Measurements from ENCODE around the gene SEMA6A. TPM values are rescaled to one million over a fixed set of nuclear protein-coding genes. Genes with fewer than 3 reads are reported as not detected.

The SEMA6A gene
- total RNA-seq, 4 donors from 2014 or later = 22.4 to 118 (median 48.7) TPM

- peak overlapping the region; percentile 49 to 54 for H3K4me3 ChIP-seq
- no peaks in the 10 kb centered on the region for H3K4me1 ChIP-seq
- DNase-seq = peak in 1 of 2 donors; percentile 21
- H3K27me3 ChIP-seq = no peaks in the 10 kb centered on the region
- H3K9me3 ChIP-seq = no peaks in the 10 kb centered on the region
- peak overlapping the region; percentile 67 to 83 for H3K27ac ChIP-seq
- H3K36me3 ChIP-seq = no peaks in the 10 kb centered on the region
- intact Hi-C loops (cut with DNase I; ENCODE audit: low total_unique reads) = no loop called here
- TF ChIP-seq, protein P1, sequence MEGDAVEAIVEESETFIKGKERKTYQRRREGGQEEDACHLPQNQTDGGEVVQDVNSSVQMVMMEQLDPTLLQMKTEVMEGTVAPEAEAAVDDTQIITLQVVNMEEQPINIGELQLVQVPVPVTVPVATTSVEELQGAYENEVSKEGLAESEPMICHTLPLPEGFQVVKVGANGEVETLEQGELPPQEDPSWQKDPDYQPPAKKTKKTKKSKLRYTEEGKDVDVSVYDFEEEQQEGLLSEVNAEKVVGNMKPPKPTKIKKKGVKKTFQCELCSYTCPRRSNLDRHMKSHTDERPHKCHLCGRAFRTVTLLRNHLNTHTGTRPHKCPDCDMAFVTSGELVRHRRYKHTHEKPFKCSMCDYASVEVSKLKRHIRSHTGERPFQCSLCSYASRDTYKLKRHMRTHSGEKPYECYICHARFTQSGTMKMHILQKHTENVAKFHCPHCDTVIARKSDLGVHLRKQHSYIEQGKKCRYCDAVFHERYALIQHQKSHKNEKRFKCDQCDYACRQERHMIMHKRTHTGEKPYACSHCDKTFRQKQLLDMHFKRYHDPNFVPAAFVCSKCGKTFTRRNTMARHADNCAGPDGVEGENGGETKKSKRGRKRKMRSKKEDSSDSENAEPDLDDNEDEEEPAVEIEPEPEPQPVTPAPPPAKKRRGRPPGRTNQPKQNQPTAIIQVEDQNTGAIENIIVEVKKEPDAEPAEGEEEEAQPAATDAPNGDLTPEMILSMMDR (IDR thresholded peaks at IDR 0.05) = no peak
- no peak for TF ChIP-seq POLR2A (IDR thresholded peaks at IDR 0.05)
Measured at GRCh38 chr5:116573279-116573701, 1.3 kb downstream of the SEMA6A start.

DNA sequence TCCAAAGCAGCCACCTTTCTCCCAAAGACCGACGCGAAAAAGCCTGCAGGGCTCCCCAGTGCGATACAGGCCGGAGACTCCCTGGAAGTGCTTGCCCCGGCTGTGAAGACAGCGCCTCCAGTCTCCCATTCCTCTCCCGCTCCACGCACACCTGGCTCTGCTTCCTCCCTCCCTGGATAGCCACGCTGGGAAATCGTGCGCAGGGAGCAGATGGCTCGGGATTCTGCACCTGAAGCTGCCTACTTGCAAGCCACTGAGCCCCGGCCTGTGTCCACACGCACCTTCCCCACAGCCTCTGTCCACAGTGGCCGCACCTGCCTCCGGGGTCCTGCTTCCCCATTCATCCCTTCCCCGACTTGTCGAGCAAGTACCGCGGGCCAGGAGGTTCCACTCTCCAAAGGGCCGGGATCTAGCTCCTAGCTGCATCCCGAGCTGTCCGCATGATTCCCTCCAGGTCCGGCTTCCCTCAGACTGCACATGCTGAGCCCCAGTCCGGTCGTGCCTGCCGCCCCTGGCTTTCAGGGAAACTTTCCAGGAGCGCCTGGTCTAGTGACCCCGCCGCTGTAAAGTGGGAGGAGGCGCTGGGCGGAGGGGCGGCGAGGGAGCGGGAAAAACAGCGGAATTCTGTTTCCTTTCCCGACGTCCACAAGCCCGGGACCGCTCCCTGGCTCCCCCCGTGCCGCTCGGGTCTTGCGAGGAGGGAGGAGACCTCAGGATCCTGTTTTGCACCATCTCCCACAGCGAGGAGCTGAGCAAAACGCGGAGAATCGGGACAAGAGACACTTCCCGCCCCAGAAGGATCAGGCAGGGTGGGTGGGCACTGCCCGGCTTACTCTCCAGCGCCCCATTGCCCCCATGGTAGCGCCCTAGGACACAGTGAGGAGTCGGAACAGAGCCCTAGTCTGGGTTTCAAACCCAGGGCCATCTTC lies 2.0 kb downstream of the SEMA6A start:
- peak; percentile 26 to 34 for DNase-seq
- Histone ChIP-seq H3K36me3 (no peaks in the 10 kb centered on the region), H3K27ac (peak overlapping the region; percentile 67 to 83), H3K4me3 (peak overlapping the region; percentile 49 to 54), H3K9me3 (no peaks in the 10 kb centered on the region), H3K27me3 (no peaks in the 10 kb centered on the region), H3K4me1 (no peaks in the 10 kb centered on the region)
- TF ChIP-seq, protein P1 (IDR thresholded peaks at IDR 0.05) = peak in 1 of 4 experiments; percentile 8
- no peak for TF ChIP-seq POLR2A (IDR thresholded peaks at IDR 0.05)
- intact Hi-C loops (cut with DNase I; ENCODE audit: low total_unique reads) = no loop called here

- no peak for TF ChIP-seq POLR2A (IDR thresholded peaks at IDR 0.05)
- TF ChIP-seq, protein P1 (IDR thresholded peaks at IDR 0.05) = no peak
- Histone ChIP-seq H3K4me3 (peak overlapping the region; percentile 49 to 54), H3K27ac (peak overlapping the region in 1 of 2 donors; percentile 83), H3K4me1 (no peaks in the 10 kb centered on the region), H3K36me3 (no peaks in the 10 kb centered on the region), H3K27me3 (no peaks in the 10 kb centered on the region), H3K9me3 (no peaks in the 10 kb centered on the region)
- no peak for DNase-seq
- intact Hi-C loops (cut with DNase I; ENCODE audit: low total_unique reads) = no loop called here
Measured at GRCh38 chr5:116571568-116572349, 2.9 kb downstream of the SEMA6A start.

DNA sequence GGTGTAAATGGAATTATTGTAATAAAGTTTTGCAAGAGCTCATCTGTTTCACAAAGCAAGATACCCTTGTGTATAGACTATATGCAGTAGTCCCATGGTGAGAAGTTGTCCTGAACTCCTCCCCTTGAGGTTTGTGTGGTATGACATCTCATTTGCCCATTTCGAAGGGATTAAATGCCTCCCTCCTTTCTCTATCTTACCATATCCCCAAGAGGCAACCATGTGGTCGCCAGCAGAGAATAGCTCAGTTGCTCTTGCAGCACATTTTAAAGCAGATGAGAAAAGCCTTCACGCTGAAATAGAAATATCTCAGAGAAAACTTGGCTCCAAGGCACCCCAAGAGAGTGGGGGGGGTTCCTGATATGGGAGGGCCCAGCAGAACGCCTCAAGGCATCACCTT lies 4.6 kb downstream of the SEMA6A start:
- no peak for TF ChIP-seq POLR2A (IDR thresholded peaks at IDR 0.05)
- TF ChIP-seq, protein P1 (IDR thresholded peaks at IDR 0.05) = no peak
- DNase-seq = no peak
- no peaks in the 10 kb centered on the region for H3K36me3 ChIP-seq
- no peak overlapping the region for H3K4me3 ChIP-seq
- no peak overlapping the region for H3K27ac ChIP-seq
- H3K27me3 ChIP-seq = no peaks in the 10 kb centered on the region
- no peaks in the 10 kb centered on the region for H3K4me1 ChIP-seq
- intact Hi-C loops (cut with DNase I; ENCODE audit: low total_unique reads) = no loop called here
- no peaks in the 10 kb centered on the region for H3K9me3 ChIP-seq
